CD4-positive, alpha-beta T cell treated with Interleukin-4 for 4 hours (primary cell): ENCODE measurements around the gene COL11A1.
"Not testable (repeated sequence)": the region's sequence is repeated elsewhere in the genome, so short reads cannot be mapped to it uniquely, and the experiment has no call there.

ENCODE experiments used
- DNase-seq: peaks from one replicate; pipeline ENCODE4 v3.0.0-alpha.2; 2020

COL11A1 gene

DNA sequence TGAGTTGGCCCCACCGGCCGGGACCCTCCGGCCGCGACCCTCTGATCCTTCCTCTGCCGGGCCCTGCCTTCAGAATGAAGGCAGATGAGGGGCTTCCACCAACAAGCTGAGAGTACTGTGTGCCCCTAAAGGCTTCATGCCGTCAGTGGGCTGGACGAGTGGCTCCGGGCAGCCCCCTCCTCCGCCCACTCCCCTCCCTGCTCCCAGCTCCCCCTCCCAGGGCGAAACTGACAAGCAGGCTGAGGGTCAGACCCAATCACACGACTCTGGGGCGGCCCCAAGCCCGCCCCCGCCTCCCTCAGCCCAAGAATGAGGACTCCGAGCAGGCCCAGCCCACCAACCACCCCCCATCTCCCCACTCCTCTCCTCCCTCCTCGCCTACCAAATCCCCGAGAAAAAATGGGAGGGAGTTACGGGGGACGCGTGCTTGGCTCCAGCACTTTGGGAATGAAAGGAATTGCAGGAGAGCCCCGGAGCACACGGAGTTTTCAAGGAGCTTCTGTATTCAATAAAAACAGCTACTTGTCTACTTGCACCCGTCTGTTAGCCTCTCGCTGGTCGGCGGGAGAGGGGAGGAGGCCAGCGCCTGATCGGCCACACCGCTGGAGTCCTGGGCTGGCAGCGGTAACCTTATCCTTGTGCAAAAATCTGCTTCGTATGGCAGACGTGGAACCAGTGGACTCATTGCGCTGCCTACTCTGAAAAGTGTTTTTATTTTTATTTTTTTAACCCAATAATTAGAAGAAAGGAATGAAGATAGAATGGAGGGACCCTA is at the start of gene COL11A1:
TSS of gene COL11A1 (minus strand) at position 147 of the 775 bp plus-strand sequence. CDS start 344 bp downstream, outside the sequence.
- DNase-seq, result no peak

DNA sequence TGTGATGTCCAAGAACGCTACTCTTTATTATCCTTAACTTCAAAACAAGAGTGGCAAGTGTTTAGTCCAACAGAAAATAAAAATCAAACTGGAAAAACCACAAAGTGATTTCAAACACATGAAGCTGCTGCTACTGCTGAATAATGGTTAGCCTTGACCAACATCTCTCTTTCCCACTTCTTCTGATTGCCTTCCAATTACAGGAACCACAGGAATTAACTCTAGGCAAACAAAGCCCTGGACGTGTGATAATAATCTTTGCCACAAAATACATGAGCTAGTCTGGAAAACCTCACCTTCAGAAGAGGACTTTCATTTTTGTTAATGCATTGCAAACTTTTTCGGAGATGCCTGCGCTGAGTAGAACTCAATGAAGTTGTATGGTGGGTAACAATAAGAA is 48.6 kb upstream of the COL11A1 start:
- no peak for DNase-seq

DNA sequence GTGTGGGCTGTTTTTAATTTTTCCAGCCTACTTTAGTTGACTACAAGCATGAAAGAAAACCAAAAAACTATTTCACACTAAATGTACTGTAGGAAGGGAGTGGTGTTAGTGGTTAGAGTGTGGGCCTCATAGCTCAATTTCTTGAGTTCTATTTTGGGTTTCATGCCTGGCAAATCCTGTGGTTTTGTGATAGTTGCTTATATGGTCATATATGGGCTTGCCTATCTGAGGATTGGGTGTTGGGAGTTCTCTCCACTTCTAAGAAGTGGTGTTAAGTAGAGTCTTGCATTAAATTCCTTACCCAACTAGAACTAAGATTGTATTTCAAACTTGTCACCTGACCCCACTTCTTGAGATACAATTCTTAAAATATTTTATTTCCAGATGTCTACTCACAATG is 37.8 kb upstream of the COL11A1 start:
- DNase-seq, result no peak

DNA sequence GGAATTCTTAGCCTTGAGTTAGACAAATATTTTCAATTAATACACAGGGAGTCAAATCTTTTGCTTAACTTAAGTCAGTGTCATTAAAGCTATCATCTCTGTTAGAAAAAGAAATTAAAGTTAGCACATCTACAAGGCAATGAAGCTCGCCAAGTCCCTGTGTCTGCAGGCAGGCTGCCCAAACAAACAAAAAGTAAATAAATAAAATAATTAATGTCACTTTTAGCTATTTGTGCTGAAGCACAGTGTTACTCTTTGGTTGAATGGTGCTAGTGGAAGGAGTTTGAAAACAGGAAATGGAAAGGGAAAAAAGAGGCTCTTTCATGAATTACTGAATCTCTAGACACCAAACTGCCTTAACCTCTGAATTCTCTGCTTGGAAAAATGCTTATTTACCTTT is 37.1 kb upstream of the COL11A1 start:
- DNase-seq, result no peak

DNA sequence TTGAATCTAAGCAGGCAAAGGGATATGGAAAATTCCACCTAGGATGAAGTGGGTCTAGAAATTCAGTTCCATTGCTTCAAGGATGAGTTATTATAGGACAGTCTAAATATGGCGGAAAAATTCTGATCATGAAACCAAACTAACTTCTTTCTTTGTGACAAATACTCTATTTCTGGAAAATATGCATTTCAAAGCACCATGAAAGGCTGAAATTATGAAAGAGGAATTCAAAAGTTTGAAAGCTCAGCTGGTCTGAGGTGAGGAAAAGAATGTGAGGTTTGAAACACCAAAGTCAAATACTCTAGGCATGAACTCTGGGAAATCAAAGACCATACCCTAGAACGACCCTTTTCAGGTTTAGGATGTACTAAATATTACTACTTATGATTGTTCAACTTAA is 36.4 kb upstream of the COL11A1 start:
- DNase-seq, result no peak

DNA sequence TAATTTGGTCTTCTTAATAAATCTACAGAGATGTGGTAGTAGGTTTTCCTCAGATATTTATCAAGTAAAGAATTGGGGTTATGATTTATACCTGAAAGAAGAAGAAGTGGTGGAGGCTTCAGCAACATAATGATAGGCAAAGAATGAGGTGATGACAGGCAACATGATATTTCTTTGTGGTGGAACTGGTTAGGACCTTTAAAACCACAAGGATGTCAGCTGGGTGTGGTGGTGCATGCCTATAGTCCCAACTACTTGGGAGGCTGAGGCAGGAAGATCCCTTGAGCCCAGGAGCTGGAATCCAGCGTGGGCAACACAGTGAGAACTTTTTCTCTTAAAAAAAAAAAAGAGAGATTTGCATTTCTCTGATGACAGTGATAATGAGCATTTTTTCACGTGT is 34.1 kb upstream of the COL11A1 start:
- DNase-seq, result no peak

DNA sequence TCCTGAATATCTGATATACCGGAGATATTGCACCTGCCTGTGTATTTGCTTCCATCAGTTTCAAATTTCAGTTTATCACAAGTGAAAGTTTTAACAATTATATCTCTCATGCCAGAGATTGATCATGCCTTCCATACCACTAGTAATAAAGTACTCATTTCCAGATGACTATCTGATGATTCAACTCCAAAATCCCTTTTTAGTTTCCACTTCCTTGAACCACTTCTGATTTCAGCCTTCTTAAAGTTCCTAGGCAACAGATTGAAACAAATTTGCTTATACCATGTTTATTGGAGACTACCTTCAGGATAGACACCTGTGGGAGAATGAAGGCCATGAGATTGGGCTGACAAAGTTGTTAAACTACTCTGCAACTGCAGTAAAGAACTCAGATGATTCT is 21.5 kb upstream of the COL11A1 start:
- no peak for DNase-seq

DNA sequence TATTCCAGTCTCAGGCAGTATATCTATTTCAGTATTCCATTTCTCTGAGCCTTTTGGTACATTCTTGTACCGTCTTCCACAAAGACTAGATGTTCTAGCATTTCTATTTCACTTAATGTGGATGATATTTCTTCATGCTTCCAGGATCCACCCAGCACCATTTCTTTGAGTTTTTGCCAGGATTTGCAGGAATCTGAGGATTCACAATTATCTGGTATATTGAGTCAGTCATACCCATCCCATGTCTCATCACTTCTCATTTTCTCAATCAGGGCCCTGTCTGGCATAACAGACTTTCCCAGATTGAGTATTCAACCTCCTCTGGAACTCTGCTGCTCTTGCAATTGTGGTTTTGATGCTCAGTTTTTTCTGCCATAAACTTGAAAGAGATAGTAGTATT is 20.9 kb upstream of the COL11A1 start:
- DNase-seq, result no peak

DNA sequence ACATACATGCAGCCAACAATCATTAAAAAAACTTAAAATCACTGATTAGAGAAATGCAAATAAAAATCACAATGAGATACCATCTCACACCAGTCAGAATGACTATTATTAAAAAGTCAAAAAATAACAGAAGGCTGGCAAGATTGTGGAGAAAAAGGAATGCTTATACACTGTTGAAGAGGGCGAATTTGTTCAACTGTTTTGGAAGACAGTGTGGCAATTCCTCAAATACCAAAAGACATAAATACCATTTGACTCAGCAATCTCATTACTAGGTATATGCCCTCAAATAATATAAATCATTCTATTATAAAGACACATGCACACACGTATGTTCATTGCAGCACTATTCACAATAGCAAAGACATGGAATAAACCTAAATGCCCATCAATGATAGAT is 19.9 kb upstream of the COL11A1 start:
- not testable (repeated sequence) for DNase-seq

DNA sequence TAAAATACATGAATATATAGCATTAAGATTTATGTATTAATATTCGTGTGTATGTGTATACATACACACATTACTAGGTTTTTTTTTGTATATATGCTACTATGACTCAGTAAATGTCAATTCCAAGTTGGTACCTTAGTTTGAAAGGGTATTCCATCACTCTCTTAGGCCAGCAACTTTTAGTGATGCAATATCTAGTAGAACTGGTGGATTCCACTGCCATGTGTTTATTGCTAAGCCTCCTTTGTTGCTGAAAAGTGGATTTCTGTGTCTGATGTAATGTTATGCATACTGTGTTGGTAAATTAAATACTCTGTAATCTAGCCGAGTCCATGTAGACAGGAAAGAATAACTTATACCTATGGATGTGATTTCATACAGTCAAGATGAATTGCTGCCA is 16.9 kb upstream of the COL11A1 start:
- no peak for DNase-seq

DNA sequence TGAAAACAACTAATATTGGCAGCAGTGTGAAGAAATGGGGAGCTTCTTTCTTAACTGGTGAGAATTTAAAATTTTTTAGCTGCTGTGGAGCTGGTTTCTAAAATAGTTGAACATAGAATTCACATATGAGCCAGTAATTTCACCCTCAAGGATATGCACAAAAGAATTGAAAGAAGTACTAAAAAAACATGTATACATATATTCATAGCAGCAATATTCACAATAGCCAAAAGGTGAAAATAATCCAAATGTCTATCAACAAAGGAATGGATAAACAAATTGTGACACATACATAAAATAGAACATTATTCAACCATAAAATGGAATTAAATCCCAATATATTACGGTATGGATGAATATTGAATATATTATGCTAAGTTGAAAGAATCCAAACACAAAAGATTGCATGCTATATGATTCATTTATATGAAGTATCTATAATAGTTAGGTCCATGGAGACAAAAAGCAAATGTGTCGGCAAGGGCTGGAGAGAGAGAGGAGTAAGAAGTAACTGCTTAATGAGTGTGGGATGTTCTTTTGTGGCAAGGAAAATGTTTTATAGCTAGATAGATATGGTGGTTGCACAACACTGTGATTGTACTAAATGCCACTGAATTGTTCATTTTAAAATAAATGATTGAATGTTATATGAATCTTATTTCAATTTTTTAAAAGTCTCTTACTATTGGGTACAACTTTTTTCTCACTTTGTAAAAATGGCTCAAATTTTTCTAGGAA is 14.8 kb upstream of the COL11A1 start:
- DNase-seq, result no peak

DNA sequence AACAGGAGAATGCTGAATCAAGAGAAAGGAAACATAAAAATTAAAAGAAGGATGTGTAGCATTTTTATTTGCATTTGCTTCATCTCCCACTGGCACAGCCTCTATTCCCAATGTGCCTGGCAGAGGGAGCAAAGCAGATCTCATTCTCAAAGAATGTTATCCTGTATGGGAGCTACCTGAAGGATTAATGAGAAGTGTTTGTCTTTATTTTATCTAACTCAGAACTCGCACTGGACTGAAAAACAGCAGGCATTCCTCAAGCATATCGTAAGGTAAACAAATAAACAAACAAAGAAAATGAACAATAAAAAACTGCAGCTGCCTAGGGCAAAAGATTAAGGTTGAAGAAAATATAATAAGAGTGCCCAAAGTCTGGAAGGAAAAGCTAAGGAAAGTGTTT is 12.7 kb upstream of the COL11A1 start:
- no peak for DNase-seq

DNA sequence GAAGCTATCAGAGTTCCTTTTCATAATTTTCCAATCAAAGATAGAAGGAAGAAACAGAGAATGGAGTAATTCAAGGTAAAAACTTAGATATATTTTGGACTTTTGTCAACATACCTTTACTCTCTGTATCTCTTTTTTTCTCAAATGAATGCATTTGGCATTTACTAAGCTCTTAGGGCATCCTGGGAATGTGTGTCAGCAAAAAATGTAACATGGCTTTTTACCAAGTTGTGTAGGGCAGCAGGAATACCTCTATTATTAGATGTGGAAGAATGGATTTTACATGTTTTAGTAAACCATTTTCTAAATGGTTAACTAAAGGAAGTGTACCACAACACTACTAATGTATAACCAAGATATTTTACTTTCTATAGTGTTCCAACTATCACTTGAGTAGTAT is 4.2 kb upstream of the COL11A1 start:
- no peak for DNase-seq

DNA sequence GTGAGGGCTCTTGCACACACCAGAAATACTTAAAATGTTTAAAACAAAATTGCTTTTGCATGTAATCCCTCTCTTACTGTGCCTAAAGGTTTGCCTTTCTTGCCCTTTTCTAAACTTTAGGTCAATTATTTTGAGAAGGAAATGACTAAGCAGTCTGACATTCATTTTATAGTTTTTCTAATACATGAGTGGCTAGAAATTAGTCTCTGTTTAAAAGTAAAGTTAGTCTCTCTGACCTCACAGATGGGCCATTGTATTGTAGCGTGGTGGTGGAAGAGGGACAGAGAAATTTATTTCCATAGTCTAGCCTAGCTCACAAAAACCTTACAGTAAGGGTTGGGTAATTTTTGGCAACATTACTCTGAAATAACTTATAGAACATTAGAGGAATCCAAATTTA is 3.6 kb upstream of the COL11A1 start:
- DNase-seq, result no peak

DNA sequence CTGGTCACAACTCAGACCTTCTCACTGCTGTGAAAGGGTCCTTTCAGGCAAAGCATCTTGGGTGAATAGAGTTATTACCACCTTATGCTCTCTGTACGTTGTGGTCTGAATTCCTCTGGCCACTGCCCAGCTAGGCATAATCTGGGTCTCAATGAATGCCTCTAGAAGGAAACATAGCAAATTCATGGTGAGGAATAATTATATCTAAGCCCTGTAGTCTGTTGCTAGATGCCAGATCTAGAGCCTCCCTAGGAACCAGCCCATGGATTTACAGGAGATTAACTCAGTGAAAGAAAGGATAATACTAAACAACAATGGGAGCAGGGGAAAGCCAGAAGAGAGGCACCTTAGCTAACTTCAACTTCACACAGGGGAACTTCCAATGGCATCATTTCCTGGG is 2.4 kb upstream of the COL11A1 start:
- no peak for DNase-seq

DNA sequence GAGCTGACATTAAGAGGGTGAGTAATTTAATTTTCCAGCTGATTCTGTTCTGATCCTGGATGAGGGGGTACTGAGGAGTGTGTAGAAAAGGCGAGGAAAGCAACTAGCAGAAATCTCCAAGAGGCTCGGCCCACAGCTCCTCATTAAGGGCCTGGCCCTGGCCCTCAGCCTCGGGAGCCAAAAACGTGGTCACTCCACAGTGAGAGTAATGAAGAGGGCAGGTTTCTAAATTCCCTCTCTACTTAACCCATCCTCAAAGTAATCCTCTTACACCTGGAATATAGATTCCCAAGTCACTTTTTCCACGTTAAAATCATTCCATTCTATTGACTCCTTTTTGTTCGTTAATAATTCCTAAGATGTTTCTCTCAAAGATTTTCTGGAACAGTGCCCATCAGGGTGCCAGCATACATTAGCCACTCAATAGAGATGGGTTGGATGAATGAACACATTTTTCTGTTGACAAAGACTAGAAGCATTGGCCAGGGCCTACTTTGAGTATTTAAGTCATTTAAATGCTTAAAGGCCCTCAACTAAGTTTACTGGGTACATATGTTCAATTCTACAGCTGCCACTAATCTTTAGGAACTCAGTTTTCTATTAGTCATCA is 1.1 kb upstream of the COL11A1 start:
- no peak for DNase-seq

DNA sequence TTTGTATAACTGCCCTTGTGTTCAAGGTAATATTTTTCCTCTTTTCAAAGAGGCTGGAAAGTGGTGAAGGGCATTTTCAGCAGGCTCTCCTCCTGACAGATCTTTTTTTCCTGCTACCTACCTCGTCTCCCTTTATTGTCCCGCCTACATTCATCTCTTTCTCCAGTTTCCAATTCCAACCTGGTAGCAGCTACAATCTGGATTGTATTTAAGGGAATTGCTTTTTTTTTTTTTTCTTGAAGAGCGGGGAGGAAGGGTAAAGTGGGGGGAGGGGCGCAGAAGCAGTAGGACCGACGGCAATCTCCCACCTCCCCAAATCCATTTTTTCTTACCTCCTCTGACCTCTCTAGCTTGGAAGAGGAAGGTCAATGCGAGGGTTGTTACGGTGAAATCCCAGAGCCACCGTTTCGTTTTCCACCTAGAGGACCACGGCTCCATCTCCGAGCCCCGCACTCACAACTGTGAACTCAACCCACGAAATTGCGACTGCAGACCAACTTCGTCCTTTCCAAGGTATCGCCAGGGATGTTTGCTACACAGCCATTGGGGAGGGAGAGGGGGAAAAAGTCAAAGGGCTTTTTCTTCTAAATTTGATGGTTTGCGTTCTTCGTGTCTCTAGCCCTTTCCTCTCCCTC is 464 bp downstream of the COL11A1 start:
- DNase-seq, result no peak

DNA sequence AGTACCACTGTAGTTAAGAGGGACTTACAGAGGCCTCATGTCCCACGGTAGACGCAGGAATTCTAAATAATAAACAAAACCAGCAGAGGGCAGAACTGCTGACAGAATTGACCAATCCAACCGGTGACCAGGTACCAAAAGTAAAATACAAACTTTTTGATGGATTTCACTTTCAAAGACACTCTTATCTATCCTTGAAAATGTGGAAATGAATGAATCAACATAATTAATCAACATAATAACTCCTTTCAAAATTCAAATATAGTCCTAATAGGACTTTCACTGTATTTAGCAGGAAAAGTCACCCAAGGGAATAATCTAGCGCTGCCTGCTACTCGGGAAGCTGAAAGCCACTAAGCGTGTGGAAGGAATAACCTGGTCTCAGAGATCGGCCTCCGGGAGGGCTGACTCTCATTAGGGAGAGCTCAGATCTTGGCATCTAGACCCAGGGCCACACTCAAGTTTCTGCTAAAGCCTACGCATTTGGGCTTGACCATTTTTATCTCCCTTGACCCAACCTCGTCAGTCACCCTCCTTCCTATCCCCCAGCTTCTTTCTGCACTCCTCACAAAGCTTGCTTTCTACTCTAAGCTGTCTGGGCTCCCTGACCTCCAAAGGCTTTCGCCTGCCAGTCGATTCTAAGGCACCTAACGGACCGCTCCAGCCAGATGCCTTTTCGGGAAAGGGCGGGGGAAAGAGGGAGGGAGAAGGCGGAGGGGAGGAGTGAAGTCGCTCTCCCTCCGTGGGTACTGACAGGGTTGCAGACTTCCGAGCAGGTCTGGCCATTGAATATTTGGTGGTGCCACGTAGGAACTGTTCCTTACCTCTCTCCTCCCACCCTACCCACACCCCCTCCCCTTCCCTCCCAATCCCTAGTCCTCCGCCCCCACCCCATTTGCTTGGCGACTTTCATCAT is 1.6 kb downstream of the COL11A1 start:
- no peak for DNase-seq

DNA sequence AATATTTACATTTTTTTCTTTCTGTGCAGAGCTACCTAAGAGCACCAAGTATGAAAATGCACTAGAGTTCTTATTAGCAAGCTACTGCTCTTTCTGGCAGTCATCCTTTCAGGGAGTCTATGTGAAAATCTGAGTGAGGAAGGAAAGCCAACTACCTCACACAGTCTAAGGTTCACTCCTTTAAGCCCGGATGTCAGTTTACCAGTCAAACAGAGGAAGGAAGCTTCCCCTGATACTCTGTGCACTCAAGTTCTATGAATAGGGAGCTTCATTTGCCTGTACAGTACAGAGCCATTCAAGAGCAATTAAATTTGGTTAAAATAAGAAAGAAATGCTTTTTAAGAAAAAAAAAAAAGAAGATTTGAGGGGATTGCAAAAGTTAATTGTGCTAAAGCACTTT is 6.9 kb downstream of the COL11A1 start:
- no peak for DNase-seq

DNA sequence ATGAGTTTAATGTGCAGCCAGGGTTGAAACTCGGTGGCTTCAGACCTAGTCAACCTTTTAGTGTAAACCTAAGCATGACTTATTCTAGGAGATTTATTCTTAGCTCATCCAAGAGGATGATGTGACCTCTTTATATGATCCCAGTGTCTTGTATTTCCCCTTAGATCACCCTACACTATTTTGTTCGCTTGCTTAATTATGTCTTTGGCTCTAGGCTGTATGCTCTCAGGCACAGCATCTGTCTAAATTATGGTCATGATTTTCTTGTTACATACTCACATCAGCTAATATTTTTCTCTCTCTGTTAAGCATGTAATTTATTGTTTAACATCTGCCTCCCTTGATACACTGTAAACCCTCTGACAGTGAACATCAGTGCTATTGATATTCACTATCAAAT is 19.1 kb downstream of the COL11A1 start:
- no peak for DNase-seq

DNA sequence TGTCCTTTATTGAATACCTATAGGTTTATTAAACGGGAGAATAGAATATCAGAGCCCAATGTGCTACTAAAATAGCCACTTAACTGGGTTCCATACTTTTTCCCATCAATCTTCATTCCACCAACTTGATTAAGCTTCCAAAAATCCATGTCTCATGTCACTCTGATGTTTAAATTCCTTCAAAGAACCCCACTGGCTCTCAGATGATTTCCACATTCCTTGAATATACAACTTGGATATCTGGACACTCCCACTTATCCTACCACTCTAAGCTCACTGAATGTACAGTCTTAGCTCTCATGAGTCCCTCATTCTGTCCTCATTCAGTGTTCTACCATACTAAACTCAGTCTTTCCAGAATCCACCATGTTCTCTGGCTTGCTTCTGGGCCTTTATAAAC is 21.1 kb downstream of the COL11A1 start:
- no peak for DNase-seq

DNA sequence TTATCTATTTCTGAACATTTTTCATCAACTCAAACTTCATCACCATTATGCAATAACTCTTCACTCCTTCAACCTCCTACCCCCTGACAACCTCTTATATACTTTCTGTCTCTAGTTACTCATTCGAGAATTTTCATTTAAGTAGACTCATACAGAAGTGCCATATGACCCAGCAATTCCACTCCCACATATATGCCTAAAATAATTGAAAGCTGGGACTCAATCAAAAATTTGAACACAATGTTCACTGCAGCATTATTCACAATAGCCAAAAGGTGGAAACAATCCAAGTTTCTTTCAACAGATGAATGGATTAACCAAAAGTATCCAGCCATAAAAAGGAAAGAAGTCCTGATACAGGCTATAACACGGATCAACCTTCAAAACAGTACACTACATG is 24.1 kb downstream of the COL11A1 start:
- no peak for DNase-seq
